Thyroid gland (tissue), 4 donors: ENCODE data around the gene ARSI.

ENCODE experiments used
- CTCF ChIP-seq, 6 experiments: fragments of 200-600 bp in 3 of 6; fragments of 450-650 bp in 3 of 6; sonication (generic) in 3 of 6; IDR thresholded peaks; one replicate each; pipeline ENCODE4 v1.5.1; 2016 to 2019; ENCODE audit warnings: antibody characterized with exemption in 6 of 6, mild to moderate bottlenecking in 2 of 6, inconsistent platforms in 1 of 6, moderate library complexity in 1 of 6
- POLR2A ChIP-seq, 2 donors: fragments of 450-650 bp; IDR thresholded peaks; one replicate each; pipeline ENCODE4 v1.6.1; 2017; ENCODE audit warnings: antibody characterized with exemption in 2 of 2, mild to moderate bottlenecking in 2 of 2, moderate library complexity in 1 of 2

- no peak for TF ChIP-seq CTCF (IDR thresholded peaks at IDR 0.05)
- no peak for TF ChIP-seq POLR2A (IDR thresholded peaks at IDR 0.05)
Measured at GRCh38 chr5:150325426-150325825, 22.7 kb upstream of the ARSI start.
